ENCODE results near the gene SCPEP1.
"Not testable (repeated sequence)": the region's sequence is repeated elsewhere in the genome, so short reads cannot be mapped to it uniquely, and the experiment has no call there.

SCPEP1 gene, protein sequence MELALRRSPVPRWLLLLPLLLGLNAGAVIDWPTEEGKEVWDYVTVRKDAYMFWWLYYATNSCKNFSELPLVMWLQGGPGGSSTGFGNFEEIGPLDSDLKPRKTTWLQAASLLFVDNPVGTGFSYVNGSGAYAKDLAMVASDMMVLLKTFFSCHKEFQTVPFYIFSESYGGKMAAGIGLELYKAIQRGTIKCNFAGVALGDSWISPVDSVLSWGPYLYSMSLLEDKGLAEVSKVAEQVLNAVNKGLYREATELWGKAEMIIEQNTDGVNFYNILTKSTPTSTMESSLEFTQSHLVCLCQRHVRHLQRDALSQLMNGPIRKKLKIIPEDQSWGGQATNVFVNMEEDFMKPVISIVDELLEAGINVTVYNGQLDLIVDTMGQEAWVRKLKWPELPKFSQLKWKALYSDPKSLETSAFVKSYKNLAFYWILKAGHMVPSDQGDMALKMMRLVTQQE

GRCh38 chr17:56977673-56978395 lies at the start of gene SCPEP1:
SCPEP1 (plus strand) TSS chr17:56978131; CDS start chr17:56978160, 29 bp downstream.
- peak; percentile 29 to 94 (median 84) for DNase-seq

DNA sequence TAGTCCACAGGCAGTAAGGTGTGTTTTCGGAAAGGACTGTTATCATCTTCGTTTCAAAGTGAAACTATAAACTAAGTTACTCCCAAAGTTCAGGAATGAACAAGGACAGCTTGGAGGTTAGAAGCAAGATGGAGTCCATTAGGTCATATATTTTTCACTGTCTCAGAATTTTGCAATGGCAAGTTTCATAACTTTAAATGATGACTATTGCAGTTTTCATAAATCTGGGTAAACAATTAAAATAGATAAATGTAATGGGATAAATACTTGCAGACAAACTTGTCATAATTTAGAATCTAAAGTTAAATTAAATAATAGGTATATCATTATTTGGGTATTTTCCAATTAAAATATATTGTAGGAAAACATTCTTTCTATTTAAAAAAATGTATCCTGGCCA lies 49.3 kb upstream of the SCPEP1 start:
- DNase-seq = no peak

DNA sequence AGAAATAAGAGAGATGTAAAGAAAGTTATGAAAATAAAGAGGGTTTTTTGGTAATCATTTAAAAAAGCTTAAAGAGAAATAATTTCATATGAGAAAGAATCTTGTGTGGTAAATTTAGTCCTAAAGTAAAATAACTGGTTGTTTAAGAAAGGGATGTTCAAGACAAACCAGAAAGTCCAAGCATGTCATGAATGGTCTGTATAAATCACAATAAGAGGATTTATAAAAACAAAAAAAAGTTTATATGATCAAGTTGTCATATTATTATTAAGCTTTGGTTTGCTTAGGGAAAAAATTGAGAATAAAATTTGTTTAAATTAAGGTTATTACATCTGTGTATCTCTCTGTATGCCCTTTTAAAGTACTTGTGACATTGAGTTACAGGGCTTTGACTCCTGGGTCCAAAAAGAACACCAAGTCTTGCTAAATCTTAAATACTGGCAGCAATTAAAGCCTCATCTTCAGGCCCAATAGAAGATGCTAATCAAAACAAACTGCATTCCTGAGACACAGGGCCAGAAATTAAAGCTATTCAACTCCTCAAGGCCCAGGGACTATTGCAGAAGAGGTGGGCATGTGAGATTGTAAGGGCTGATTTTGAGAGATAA lies 48.5 kb upstream of the SCPEP1 start:
- DNase-seq = no peak

DNA sequence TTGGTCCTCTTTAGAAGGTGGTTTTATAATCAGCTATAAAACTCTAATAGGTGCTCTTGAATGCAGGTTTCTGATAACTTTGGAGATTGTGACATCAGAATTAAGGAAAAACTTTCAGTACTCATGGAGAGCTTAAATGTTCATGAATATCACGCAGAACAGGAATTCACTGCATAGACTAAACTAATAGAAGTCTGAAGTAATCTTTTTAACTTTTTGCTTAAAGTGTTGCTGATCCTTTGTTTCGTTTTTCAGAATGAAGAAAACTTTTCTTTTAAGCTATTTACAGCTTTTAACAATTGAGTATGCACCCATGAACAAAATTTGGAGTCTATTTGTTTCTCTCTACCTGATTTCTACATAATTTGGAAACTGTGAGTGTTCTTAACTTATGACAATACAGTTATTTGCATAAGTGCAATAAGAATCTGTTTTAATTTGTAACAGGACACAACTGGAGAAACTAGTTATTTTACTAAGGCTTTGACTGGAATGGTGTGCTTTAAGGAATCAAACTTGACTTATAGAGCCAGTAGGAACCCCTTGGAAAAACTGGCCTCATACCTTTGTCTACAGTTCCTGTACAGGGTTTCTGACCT lies 47.1 kb upstream of the SCPEP1 start:
- DNase-seq = no peak

DNA sequence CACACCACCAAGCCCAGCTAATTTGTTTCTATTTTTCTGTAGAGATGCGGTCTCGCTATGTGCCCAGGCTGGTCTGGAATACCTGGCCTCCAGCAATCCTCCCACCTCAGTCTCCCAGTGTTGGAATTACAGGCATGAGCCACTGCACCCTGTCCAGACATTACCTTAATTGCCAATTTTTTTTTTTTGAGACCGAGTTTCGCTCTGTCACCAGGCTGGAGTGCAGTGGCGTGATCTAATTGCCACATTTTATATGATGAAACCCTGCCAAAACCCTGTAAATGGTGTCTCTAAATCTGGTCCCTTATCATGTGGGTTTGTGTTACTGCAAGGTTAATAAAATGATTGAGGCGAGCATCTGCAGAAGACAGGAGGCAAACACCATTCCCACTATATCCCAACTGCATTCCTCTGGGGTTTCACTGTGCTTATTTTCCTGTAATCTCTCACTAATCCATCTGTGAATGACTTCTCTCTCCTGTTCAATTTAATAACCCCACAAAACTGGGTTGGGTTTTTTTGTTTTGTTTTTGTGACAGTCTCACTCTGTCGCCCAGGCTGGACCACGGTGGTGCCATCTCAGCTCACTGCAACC lies 44.7 kb upstream of the SCPEP1 start:
- DNase-seq = no peak

- DNase-seq = no peak
Measured at GRCh38 chr17:56933868-56934267, 44.1 kb upstream of the SCPEP1 start.

DNA sequence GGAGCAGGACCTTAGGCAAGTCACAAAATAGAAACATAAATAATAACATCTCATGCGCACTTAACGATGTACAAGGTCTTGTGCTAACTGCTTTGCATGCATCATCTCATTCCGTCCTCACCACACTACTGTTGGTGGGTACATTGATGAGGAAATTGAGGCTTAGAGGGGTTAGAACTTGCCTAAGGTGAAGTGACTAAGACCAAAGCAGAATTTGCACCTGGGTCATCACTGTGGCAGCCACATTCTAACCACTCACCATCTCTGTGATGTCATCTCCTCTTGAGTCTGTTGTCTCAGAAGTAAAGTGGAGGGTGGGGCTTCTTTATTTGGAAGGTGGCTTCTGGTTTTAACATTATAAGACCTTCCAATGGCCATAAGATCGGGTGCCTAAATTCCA lies 43.7 kb upstream of the SCPEP1 start:
- DNase-seq = no peak

GRCh38 chr17:56935461-56935860 lies 42.5 kb upstream of the SCPEP1 start:
- no peak for DNase-seq

DNA sequence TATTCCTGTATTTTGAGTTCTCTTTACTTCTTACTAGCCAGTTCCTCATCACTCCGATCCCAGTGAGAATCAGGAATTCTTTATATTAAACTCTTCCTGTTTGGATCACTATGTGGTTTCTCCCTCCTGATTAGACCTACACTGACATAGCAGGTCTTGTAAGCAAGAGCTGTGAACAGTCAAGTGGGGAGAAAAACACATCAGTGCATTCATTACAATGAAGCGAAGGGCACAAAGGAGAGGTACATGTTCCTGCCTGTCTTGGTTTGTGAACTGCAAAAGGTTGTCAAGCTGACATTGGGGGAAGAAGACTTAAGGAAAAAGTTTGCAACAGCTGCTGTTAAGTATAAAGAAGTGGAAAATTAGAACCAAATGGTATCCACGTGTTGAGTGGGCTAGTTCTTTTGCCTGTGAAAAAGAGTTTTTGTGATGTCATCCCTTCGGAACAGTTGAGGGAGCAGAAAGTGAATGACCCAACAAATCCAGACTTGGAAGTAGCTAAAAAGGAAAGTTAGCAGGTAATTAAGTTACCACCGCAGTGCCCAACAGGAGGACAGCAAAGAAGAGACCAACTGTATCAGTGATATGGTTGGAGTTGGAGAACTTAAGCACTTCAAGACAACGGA lies 41.1 kb upstream of the SCPEP1 start:
- DNase-seq = no peak

DNA sequence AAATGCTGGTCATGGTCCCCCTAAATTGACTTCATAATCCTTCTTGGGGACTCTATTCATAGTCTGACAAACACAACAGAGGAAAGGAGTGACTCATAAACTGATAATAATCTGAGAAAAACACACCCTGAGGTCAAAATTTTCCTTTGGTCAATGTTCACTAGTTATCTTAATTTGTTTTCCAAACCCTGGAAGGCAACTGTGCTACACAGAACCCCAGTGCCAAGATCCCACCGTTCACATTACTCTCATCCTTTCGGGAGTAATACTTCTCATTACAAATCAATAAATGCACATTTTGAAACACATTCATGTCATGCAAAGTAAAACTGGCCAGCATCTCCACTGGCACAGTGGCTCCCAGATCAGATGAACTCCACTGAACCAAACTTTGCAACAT lies 40.2 kb upstream of the SCPEP1 start:
- no peak for DNase-seq

DNA sequence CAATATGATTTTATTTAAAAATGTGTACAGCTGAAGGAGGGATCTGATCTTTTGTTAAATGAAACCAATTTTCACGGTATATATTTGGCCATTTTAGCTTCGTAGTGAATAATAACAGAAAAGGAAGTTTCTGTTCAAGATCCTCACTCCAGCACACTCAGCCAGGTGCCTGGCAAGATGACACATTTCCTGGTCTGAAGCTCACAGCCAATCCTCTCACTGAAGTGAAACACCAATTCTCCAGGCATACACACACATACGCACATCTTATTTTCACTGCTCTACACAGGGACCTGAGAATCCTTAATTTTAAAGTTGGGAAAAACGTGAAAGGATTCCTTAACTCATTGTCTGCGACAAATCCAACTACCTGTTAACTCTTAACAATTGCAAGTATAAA lies 39.7 kb upstream of the SCPEP1 start:
- not testable (repeated sequence) for DNase-seq

DNA sequence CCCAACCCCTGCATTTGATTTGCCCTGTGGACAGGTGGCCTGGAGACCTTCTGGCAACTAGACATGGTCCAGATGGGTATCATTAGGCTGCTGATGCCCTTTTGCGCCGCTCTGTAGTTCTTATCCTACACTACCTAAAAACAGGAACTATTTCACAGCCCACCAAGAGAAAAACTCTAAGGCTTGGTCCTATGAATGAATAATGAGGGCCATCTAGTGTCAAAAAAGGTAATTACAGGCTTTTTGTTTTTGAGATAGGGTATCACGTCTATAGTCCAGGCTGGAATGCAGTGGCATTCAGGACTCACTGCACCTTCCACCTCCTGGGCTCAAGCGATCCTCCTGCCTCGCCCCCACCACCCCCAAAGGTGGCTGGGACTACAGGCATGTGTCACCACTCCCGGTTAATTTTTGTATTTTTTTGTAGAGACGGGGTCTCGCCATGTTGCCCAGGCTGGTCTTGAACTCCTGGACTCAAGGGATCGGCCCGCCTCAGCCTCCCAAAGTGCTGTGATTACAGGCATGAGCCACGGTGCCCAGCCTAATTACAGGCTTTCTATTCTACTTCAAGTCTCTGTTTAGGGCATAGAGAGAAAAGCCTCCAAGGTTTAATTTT lies 38.0 kb upstream of the SCPEP1 start:
- DNase-seq = peak in 1 of 58 donors; percentile 23

- no peak for DNase-seq
Measured at GRCh38 chr17:56943505-56944125, 34.3 kb upstream of the SCPEP1 start.

GRCh38 chr17:56945938-56946505 lies 31.9 kb upstream of the SCPEP1 start:
- no peak for DNase-seq

DNA sequence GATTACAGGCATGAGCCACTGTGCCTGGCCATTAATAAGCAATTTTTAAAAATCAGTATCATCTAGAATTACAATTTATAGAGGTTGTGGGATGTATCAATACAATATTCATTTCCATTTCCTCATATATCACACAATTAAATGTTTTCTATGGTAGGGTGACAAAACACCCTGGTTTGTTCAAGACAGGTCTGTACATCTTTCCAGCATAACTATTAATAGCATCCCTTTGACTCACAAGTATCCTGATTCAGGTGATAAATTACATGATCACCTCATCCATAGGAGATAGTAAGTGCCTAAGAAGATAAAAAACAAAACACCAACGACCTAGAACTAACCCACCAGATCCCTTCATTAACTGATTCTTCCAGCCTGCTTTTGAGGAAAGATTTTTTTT lies 30.2 kb upstream of the SCPEP1 start:
- no peak for DNase-seq

- DNase-seq = no peak
Measured at GRCh38 chr17:56948491-56948890, 29.4 kb upstream of the SCPEP1 start.

DNA sequence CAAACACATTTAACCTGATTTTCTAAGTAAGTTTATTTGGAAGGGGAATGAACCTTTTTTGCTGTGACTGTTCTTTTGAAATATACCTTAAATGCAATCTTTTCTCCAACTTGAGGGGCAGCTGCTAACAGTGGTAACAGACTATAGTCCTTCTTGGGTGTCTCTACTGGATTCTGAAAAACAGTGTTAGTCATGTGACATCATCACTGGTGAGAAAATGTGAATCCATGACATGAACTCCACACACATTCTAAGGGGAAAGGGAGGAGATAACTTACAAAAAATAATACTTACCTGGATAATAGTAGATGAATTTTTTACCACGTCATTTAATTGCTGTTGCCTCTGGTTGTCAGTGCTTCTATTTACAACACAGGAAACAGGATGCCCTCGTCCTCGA lies 28.3 kb upstream of the SCPEP1 start:
- no peak for DNase-seq

GRCh38 chr17:56956992-56957391 lies 20.9 kb upstream of the SCPEP1 start:
- no peak for DNase-seq

Measured in anterior cingulate cortex (tissue), 58 donors.